Putamen (tissue), 1 donor: ENCODE measurements around the gene RAB3D.
"Not testable (repeated sequence)": the region's sequence is repeated elsewhere in the genome, so short reads cannot be mapped to it uniquely, and the experiment has no call there.

Experiments
- DNase-seq: peaks from one replicate; pipeline ENCODE4 v3.0.0-alpha.2; 2016; ENCODE audit warnings: low spot score

Gene RAB3D

DNA sequence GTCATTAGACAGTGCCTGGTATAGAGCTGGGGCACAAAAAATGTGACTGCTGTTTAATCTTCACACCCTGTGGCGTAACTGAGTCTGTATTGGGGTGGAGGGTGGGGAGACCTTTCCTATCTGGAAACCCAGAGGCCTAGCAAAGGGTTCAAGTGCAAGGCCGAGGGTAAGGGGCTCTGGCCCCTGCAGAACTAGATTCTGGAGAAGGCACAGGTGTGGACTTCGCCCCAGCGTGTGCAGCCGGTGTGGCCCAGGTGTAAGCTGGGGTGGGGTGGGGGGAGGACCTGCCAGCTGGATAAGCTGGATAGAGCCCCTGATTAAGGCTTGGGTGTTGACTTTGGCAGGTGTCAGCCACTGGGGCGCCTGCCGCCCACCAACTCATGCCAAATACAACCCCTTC lies 1.3 kb downstream of the RAB3D start:
- DNase-seq: no peak

- DNase-seq: no peak
Observed at GRCh38 chr19:11337080-11337479, 2.4 kb downstream of the RAB3D start.

DNA sequence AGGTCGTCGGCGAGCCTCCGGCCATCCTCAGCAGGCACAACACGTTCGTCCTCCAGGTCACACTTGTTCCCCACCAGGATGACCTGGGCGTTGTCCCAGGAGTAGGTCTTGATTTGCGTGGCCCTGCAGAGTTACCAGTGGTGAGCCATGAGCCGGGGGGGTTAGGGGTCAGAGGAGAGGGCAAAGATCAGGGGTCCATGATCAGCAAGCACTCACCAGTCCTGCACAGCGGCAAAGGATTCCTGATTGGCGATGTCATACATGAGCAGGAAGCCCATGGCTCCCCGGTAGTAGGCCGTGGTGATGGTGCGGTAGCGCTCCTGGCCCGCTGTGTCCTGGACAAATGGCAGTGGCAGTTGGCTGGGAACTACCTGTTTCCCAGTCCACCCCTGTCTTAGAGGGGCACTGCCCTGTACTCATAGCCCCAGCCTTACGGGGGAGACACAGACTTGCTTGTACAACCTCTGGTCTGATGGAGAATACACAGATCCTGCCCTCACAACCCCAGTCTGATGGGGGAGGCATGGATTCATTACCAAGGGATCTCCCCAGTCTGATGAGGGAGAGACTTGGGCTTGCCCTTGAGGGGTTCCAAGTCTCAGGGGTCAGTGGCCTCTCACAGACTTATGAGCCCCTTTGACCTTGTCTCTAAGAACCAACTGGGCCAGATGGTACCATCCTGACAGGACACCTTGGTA lies 3.9 kb downstream of the RAB3D start:
- no peak for DNase-seq

DNA sequence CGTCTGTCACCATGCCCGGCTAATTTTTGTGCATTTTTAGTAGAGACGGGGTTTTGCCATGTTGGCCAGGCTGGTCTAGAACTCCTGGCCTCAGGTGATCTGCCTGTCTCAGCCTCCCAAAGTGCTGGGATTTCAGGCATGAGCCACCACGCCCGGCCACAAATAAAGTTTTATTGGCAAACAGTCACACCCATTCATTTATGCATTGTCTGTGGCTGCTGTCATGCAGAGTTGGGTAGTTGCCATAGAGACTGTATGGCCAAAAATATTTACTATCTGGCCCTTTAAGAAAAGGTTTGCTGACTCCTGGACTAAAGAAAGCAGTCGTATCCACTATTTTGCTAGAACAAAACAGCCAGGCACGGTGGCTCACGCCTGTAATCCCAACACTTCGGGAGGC lies 5.6 kb downstream of the RAB3D start:
- not testable (repeated sequence) for DNase-seq

GRCh38 chr19:11332822-11333221 lies 6.6 kb downstream of the RAB3D start:
- no peak for DNase-seq

DNA sequence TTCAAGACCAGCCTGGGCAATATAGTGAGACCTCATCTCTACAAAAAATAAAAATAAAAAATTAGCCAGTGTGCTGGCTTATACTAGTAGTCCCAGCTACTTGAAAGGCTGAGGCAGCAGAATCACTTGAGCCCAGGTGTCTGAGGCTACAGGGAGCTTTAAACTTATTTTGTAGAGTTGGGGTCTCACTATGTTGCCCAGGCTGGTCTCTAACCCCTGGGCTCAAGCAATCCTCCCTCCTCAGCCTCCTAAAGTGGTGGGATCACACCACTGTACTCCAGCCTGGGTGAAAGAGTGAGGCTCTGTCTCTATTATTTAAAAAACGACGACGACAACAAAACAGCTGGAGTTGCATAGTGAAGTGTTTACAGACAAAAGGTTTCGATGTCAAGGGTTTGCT lies 8.0 kb downstream of the RAB3D start:
- DNase-seq: no peak

DNA sequence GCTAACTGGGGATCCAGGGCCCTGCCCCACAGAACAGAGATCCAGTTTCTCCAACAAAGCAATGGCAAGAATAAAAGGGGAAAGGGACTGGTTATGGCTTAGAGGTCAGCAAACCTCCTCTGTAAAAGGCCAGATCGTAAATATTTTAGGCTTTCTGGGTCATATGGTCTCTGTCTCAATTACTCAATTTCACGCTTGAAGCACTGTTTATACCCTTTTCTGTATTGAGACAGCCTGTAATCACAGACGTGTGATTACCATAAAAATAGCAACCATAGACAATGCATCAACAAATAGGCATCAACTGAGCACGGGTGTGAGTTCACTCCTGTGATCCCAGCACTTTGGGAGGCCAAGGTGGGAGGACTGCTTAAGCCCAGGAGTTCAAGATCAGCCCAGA lies 9.3 kb downstream of the RAB3D start:
- DNase-seq: no peak

- no peak for DNase-seq
Observed at GRCh38 chr19:11325544-11325943, 13.9 kb downstream of the RAB3D start.

DNA sequence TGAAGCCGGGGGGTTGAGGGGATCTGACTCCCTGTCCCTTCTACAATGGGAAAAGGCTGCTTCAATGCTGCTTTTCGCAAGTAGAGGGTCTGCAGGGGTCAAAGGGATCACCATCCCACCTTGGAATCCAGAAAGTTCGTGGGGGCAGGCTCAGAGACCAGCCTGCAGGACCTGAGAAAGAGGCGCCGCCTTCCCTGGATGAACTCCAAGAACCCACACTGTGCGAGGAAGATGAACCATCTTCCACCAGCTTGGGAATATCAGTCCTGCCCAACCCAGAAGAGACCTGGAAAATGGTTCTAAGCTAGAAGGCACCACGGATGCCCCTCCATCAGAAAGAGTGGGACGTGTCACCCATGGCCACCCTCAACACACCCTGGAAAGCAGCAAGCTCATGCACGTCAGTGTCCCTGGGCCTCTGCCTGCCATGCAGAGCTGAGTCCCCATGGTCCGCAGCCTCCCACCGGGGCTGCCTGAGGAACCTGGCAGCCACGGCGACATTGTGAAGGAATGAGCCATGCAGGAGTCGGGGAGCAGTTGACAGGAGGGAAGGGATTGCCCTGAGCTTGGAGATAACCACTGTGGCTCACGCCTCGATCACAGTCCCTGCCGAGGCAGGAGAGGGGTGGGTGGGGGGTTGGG lies 14.6 kb downstream of the RAB3D start:
- DNase-seq: no peak

GRCh38 chr19:11324079-11324661 lies 15.3 kb downstream of the RAB3D start:
- DNase-seq: peak; percentile 53

- DNase-seq: no peak
Observed at GRCh38 chr19:11323601-11324078, 15.8 kb downstream of the RAB3D start.

DNA sequence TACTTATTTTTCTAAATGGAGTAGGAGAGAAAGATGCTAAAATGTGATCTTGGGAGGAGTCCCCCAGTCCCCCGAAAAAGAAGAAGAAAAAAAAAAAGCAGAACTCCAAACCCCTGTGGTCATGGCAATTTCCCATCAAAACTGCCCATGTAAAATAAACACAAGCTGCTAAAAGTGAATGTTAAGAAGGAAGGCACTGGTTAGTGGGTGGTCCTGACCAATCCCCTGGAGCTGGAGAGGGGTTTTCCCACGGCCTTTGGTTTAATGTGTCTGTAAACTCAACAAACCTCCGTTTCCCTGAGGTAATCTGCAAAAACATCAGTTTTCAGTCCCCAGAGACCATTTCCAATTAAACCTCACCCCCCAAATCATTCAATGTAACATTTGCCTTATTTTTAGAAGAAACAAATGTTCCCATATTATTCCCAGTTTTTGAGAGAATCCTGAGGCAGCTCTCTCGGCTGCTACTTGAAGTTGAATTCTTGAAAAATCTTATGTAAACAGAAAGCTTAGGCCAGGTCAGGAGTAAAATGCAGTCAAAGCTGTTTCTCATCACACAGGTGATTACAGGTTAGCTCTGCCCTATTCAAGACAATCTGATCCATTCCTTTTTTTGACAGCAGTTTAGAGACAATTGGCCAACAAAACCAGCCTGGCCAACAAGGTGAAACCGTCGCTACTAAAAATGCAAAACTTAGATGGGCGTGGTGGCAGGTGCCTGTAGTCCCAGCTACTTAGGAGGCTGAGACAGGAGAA lies 17.0 kb downstream of the RAB3D start:
- DNase-seq: no peak

DNA sequence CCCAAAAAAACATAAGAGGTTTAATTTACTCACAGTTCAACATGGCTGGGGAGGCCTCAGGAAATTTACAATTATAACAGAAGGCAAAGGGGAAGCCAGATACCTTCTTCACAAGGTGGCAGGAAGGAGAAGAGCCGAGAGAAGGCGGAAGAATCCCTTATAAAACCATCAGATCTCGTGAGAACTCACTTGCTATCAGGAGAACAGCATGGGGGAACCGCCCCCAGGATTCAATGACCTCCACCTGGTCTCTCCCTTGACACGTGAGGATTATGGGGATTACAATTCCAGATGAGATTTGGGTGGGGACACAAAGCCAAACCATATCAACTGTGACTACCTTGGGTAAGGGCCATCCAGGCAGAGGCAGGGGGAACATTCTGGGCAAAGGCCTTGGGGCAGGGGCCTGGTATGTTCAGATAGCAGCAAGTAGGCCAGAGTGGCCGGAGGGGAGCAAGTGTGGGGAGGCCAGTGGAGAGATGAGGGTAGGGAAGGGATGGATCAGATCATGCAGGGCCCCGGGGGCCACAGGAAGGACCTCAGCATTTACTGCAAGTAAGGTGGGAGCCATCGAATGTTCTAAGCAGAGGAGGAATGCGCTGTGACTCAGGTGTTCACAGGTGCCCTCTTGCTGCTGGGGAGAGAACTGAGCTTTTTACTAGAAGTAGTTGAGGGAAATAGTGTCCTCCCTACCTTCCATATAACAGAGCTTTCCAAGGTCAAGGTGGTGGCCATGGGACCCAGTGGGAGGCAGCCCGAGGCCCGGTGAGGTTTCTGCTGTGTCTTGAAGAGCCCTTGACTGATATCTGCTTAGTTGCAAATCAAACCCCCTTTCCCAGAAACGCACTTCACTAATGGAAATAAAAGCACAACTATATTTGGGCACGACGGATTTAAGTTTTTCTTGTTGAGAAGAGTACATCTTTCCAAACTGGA lies 18.0 kb downstream of the RAB3D start:
- no peak for DNase-seq

DNA sequence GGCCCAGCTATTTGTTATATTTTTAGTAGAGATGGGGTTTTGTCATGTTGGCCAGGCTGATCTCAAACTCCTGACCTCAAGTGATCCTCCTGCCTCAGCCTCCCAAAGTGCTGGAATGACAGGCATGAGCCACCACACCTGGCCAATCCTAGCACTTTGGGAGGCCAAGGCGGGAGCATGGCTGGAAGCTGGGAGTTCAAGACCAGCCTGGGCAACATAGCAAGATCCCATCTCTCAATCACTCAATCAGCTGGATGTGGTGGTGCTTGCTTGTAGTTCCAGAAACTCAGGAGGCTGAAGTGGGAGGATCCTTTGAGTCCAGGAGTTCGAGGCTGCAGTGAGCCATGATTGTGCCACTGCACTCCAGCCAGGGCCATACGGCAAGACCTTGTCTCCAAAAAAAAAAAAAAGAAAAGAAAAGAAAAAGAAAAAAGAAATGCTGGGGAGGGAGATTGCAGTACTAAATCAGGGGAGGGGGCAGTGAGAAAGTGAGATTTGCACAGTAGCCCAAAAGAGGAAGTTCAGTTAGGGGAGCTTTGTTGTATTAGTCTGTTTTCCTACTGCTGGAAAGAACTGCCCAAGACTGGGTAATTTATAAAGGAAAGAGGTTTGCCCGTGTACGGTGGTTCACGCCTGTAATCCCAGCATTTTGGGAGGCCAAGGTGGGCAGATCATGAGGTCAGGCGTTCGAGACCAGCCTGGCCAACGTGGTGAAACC lies 19.0 kb downstream of the RAB3D start:
- DNase-seq: not testable (repeated sequence)

GRCh38 chr19:11306337-11306736 lies 33.1 kb downstream of the RAB3D start:
- DNase-seq: no peak

- DNase-seq: no peak
Observed at GRCh38 chr19:11304936-11305335, 34.5 kb downstream of the RAB3D start.

- DNase-seq: peak; percentile 64
Observed at GRCh38 chr19:11300811-11301120, 38.7 kb downstream of the RAB3D start.

- no peak for DNase-seq
Observed at GRCh38 chr19:11299946-11300810, 39.3 kb downstream of the RAB3D start.

- peak; percentile 56 for DNase-seq
Observed at GRCh38 chr19:11296264-11296663, 43.2 kb downstream of the RAB3D start.

DNA sequence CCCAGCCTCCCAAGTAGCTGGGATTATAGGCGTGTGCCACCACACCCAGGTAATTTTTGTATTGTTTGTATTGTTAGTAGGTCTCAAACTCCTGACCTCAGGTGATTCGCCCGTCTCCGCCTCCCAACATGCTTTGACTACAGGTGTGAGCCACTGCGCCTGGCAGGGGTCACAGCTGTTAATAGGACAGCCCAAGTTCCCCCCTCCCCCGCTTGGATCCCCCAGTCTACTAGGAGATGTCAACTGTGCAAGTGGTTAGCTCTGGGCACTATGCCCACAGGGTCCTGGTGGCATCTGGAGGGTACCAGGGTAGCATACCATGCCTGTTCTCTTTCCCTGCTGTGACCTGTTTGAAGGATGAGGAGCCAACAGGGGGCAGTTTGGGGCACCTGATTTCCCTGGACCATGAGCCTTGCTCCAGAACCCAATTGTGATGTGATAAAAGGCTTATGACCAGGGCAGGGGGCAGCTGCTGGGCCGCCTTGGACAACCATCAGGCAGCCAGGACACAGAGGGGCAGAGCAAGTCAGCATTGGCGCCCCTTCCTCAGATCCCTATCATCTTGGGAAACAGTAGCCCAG lies 43.7 kb downstream of the RAB3D start, which contains the start of gene TSPAN16:
TSPAN16 (plus strand) TSS at position 496 of the 581 bp plus-strand sequence. CDS start 138 bp downstream, outside the sequence.
- no peak for DNase-seq
